ENCODE data around the gene WDR4.
"Not testable (repeated sequence)": the region's sequence is repeated elsewhere in the genome, so short reads cannot be mapped to it uniquely, and the experiment has no call there.

DNA sequence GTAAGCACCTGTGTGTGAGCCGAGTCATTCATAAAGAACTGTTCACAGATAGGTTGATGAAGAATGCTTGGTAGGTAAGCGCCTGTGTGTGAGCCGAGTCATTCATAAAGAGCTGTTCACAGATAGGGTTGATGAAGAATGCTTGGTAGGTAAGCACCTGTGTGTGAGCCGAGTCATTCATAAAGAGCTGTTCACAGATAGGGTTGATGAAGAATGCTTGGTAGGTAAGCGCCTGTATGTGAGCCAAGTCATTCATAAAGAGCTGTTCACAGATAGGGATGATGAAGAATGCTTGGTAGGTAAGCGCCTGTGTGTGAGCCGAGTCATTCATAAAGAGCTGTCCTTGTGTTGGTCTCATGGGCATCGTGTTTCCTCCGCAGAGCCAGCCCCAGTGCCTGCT, 29.1 kb upstream of the WDR4 start:
- not testable (repeated sequence) for TF ChIP-seq EP300 (IDR thresholded peaks at IDR 0.05; ENCODE audit: borderline replicate concordance in 1 of 2, low read depth in 1 of 2, low read length in 1 of 2); EZH2phosphoT487 (IDR thresholded peaks at IDR 0.05; ENCODE audit: borderline replicate concordance, low read depth); YY1 (IDR thresholded peaks at IDR 0.05; ENCODE audit: low read depth)
- TF ChIP-seq, protein P1, sequence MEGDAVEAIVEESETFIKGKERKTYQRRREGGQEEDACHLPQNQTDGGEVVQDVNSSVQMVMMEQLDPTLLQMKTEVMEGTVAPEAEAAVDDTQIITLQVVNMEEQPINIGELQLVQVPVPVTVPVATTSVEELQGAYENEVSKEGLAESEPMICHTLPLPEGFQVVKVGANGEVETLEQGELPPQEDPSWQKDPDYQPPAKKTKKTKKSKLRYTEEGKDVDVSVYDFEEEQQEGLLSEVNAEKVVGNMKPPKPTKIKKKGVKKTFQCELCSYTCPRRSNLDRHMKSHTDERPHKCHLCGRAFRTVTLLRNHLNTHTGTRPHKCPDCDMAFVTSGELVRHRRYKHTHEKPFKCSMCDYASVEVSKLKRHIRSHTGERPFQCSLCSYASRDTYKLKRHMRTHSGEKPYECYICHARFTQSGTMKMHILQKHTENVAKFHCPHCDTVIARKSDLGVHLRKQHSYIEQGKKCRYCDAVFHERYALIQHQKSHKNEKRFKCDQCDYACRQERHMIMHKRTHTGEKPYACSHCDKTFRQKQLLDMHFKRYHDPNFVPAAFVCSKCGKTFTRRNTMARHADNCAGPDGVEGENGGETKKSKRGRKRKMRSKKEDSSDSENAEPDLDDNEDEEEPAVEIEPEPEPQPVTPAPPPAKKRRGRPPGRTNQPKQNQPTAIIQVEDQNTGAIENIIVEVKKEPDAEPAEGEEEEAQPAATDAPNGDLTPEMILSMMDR (IDR thresholded peaks at IDR 0.05) = not testable (repeated sequence)
